ENCODE results near the gene PRDM15.

DNA sequence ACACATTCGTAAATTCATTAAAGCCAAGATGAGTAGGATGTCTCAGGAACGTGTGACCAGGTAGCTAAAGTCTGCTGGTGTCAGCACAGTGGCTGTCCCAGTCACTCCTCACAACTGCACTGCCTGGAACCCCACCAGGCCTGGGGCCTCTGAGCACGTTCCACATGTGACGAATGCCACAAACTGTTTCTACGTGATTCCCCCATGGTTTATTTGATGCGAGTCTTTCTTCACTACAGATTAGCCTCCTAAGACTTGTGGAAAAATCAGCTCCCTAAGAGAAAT is 33.2 kb downstream of the PRDM15 start:
- TF ChIP-seq POLR2A (IDR thresholded peaks at IDR 0.05) (no peak), EP300 (IDR thresholded peaks at IDR 0.05) (no peak)
- TF ChIP-seq, protein P1, sequence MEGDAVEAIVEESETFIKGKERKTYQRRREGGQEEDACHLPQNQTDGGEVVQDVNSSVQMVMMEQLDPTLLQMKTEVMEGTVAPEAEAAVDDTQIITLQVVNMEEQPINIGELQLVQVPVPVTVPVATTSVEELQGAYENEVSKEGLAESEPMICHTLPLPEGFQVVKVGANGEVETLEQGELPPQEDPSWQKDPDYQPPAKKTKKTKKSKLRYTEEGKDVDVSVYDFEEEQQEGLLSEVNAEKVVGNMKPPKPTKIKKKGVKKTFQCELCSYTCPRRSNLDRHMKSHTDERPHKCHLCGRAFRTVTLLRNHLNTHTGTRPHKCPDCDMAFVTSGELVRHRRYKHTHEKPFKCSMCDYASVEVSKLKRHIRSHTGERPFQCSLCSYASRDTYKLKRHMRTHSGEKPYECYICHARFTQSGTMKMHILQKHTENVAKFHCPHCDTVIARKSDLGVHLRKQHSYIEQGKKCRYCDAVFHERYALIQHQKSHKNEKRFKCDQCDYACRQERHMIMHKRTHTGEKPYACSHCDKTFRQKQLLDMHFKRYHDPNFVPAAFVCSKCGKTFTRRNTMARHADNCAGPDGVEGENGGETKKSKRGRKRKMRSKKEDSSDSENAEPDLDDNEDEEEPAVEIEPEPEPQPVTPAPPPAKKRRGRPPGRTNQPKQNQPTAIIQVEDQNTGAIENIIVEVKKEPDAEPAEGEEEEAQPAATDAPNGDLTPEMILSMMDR (IDR thresholded peaks at IDR 0.05) = no peak

Data from tibial nerve (tissue), 4 donors.